GM18873 (cell line): ENCODE data around the gene GNAI2.

ENCODE experiments used
- ATAC-seq: cut with Tn5 transposase; IDR thresholded peaks from one replicate; pipeline ENCODE4 v1.9.1; 2021; ENCODE audit warnings: mild to moderate bottlenecking, moderate library complexity, moderate number of reproducible peaks; ENCODE audit not compliant: unreplicated experiment, low FRiP score

The GNAI2 gene

DNA sequence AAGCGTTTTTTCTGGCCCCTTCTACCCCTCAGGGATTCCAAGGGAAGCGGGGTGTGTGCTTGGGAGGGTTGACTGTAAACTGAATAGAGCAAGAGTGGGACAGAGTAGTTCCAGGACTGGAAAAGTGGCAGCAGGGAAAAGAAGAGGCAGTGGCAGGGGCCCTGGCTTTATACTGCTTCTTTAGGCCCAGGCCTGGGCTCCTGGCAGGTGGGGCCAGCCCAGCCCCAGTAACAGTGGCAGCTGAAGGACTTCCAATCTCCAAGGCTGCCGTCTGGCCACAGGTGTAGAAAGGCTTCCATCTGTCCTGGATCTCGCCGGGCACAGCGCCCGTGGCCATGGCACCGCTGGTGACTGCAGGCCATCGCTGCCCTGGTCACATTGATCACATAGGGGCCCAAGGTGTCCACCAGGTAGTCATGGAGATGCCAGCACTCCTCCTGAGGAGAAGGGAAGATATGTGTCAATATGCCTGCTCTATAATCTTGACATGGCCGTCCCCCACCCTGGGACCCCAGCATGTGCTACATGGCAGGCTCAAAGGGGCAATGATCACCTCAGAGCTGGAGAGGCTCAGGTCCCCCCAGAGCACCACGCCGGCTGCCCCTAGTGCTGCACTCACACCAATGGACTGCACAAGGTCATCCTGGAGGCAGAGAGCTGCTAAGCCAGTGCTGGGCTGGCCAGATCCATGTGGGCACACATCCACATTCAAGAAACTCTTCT is 57.2 kb downstream of the GNAI2 start:
- no peak for ATAC-seq

DNA sequence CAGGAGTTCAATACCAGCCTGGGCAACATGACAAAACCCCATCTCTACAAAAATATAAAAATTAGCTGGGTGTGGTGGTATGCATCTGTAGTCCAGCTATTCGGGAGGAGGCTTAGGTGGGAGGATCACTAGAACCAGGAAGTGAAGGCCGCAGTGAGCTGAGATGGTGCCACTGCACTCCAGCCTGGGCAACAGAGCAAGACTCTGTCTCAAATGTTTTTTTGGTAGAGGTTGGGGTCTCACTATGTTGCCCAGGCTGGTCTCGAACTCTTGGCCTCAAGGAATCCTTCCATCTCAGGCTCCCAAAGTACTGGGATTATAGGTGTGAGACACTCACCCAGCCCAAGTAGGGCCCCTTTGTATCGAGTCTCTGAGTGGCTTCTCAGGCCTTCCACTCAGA is 58.1 kb downstream of the GNAI2 start:
- no peak for ATAC-seq

DNA sequence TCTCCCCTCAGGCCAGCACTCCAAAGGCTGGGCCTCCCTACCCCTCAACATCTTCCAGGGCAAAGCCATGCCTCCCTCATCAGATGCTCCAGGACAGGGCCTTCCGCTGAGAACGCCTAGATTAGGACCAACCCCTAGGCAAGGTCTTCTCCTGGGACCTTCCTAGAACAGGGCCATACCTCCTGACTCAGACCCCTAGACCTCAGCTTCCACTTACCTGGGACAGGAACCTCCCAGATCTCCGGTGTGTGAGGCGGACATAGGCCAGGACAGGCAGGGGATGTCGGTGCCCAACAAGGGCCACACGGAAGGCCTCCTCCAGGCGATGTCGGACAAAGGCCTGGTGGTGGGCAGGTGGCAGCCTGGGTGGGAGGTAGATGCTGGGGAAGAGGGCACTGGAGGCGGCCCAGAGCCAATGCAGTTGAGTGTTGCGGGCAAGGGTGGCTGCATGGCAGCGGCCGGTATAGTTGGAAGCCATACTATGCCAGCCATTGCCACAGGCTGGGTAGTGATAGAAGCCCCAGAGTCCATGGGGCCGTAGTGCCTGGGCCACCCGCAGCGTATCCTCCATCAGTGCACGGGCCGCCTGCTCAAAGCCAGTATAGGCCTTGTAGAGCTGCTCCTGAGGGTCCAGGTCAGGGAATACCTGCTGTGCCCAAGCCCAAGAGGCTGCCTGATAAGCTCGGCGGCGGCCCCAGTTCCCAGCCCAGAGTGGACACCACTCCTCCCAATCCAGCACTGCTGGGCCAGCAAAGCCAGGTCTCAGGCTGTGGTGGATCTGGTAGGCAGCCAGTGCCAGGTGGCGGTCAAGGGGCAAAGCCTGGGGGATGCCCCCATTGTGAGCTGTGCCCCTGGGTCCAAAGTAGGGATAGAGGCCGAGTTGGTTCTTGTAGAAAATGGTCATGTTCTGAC is 58.7 kb downstream of the GNAI2 start:
- no peak for ATAC-seq

DNA sequence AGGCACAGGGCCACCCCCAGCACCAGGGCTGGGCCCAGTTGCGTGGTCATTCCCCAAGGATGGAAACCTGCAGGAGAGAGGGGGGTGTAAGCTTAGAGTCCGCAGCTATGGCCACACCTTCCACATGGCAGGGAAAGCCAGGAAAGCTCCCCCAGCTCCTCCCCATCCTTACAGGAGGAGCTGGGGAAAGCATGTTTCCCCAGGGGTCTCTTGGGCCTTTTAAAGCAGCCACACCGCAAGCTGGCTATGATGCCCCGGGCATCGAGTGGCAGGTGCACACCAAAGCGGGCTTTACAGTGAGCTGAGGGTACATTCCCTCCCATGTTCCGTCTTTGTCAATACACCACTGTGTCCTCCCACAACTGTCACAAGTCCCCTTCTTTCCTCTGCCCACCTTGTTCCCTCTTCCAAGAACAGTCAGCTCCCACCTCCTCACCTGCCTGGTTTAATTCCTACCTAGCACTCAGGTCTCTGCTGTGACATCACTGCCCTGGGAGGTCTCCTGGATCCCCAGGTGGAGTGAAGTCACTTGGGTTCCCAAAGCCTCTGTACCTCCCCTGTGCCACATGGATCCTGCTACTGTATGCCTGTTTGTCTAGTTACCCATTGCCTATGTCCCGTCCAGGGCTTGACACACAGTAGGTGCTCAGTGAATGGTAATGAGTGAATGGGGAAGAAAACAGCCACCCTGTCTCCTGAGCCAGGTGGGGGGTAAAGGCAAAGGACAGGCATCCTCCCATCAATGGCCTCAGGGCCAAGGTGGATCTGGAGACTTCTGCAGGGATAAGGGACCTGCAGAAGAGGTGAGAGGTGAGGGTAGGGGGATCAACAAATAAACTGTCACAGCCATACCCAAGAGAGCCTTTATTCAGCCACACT is 59.8 kb downstream of the GNAI2 start:
- ATAC-seq, result no peak

DNA sequence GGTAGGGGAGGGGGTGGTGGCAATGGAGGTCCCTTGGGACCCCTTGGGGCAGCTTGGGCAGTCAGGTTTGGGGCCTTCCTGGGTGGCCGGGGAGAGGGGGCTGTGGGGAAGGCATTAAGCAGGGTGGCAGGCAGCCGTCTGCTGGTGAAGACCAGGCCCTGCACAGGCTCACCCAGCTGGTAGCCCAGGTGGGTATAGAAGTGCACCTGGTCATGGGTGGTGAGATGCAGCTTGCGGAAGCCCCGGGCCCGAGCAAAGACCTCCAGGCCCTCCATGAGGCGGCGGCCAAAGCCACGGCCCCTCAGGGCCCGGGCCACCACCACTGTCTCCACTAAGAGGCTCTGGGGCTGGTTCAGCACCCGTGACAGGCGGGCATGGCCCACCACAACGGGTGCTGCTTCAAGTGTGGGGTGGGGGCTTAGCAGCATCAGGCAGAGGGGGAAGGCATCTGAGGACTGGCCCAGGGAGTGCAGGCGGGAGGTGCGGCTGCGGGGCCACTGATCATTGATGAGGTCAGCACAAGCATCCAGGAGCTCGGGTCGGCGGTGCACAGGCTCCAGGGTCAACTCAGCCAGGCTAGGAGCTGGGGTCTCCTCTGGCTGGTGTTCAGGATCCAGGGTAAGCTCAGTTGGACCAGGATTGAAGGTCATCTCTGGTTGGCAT is 60.8 kb downstream of the GNAI2 start:
- no peak for ATAC-seq

DNA sequence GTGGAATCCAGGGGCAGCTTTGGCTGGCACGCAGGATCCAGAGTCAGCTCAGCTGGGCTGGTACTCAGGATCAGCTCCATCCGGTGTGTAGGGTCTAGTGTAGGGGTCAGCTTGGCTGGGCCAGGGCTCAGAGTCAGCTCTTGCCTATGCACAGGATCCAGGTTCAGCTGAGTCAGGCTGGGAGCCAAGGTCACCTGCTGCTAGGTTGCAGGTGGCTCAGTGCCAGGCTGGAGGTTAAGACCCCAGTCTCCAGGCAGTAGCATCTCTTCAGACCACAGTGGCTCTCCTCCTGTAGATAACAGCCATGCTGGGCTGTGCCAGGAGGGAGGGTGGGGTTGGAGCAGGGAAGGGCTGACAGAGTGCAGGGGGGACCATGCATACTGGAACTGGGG is 61.4 kb downstream of the GNAI2 start:
- ATAC-seq, result no peak

DNA sequence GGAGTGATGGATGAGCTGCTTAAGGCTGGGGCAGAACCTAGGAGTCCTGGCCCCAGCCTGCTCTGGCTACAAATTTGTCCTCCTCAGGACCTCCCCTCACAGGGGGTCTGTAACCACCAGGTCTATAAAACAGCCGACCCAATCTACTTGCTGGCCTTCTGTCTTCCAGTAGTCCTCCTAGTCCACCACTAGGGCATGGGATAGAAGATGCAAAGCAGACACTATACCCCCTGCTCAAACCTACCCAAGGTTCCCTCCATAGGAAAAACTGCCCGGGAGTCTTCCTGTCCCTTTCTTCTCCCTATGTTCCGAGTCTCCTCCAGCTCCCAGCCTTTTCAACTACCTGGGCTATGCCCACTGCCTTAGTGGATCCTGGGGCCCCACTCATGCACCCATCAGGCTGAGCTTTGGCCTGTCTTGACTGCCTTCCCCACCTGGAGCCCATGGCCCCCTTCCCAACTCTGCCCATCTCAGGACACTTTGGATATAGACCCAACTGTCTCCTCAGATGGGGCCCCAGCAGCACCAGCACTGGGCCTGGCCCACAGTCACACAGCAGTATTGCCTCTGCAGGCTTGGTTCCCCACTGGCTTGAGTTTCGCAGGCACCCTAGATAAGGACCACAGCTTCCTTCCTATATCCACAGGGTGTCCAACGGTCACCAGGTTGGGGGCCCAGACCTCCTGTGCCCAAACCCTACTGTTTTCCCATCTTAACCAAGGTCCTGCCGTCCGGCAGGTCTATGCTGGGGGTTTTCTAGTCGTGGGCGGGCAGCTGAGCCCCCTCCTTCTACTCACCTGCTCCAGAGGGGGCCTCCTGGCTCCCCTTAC is 62.1 kb downstream of the GNAI2 start:
- ATAC-seq, result no peak

DNA sequence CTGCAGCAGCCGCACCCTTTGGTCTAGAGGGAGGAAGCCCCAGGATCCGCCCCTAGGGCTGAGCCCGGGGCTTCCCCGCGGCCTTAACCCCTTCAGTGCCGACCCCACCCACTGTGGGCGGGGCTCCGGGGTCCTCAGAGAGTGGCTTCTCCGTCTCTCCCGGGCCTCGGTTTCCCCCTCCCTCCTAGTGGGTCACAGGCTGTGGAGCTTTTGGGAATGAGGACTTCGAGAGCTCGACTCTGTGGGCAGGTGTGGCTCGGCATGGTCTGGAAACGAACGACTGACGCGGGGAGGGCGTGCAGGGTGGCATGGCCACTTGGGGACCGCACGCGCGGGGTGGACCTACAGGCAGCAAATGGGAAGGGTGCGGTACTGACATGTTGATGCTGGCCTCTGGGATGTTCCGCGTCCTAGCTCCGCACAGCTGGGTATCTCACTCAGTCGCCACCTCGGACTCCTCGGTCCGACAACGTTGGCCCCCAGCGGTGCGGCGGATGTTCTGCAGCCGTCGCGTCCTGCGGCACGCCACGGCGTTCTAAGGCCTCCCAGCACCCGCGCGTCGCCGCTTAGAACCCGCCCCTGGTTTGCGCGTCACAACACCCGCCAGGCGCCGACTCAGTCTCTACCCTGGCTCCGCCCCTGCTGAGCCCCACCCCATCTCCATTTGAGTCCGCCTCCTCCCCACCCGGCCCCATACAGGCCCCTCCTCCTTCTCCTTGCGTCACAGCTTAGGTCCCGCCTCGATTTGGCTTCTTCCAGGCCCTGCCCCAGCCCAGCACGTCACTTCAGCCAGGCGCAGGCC is 63.0 kb downstream of the GNAI2 start, which contains the start of the genes HYAL3 and NAA80:
TSS of gene HYAL3 (minus strand) at position 570 of the 802 bp plus-strand sequence. CDS start 3,803 bp downstream, outside the sequence.
TSS of gene NAA80 (minus strand) at position 570 of the 802 bp plus-strand sequence. CDS start 1,942 bp downstream, outside the sequence.
- ATAC-seq, result peak; percentile 73

DNA sequence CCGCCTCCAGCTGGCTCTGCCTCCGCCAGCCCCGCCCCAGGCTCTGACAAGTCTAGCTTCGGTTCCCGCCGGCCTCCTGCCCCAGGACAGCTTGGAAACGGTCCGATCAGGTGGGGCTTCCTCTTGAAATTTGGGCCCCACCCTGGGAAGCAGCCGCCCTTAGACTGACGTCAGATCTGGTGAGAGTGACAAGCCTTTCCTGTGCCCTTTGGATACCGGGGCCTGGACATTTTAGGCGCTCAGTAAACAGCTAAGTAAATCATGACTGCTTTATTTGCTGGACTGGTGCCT is 63.6 kb downstream of the GNAI2 start:
- no peak for ATAC-seq

DNA sequence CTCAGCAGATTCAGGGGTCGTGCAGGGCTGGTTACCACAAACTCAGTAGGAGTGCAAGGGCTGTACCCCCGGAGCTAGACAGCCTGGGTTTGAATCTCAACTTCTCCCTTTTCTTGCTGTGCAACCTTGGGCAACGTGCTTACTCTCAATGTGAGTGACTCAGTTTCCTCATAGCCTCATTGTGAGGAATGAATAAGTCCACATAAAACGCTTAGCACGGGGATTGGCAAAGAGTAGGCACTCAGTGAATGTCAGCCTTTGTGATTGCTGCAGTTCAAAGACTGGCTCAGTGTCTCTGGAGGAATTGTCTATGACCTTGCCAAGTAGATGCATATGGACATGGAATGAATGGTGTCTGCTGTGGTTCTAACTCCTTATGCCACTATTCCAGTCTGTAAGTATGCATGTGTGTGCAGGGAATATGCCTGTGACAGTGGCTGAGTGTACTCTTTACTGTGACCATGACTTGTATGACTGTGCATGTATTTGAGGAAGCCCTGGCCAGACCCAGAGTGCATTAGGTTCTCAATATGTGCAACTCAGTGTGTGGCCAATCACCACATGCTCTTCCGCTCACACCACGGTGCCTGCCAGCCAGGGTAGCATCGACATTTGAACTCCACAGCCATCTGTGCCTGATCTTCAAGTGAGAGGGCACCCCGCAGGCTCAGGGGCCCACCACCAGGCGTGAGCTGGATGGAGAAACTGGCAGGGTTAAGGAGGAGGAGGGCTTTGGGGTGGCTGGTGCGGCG is 64.1 kb downstream of the GNAI2 start:
- ATAC-seq, result no peak

DNA sequence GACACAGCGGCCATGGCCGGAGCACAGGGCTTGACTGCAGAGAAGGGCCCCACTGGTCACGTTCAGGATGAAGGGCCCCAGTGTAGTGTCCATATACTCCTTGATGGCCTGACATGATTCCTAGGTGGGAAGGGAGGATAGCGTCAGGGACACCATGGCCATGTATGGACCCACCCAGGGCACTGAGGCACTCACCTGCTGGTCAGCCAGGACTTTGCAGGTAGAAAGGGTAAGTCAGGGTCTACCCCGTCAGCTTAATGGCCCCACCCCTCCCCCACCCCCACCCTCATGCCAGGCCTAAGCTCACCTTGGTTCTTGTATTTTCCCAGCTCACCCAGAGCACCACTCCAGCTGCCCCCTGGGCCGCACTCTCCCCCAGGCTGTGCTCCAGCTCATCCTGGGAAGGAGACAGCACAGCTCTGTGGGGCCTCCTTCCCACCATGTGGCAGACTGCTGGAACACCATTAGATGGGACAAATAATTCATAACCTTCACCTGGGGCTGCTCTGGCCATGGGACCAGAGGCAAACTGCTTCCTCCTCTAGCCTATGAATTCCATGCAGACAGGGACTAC is 64.8 kb downstream of the GNAI2 start:
- no peak for ATAC-seq

DNA sequence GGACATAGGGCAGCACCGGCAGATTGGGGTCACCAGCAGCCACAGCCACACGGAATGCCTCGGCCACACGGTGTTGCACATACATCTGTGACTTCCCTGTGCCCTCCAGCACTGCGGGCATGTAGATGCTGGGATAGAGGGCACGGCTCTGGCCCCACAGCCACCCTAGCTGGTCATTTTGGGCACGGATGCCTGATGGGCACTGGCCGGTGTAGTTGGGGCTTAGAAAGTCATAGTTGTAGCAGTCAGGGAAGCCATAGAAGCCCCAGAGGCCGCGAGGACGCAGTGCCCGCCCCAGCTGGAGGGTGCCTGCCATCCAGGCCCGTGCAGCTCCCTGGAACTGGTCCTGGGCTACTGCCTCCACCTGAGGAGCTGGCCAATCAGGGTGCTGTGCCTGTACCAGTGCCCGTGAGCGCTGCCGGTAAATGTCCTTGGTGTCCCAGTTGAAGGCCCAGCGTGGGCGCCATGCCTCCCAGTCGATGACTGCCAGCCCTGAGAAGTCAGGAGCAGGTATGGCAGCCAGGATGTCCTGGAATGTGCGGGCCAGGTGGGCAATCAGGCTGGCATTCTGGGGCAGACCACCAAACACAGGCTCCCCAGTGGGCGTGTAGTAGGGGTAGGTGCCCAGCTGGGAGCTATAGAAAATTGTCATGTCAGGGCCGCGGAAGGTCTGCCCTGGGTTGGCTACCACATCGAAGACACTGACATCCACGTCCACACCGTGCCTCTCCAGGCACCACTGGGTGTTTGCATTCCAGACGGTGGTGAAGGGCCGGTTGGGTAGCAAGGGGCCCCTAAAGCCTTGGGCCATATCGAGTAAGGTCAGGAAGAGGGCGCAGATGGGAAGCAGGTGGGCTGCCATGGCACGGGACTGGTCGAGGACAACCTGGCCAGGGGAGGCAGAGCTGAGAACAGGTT is 66.3 kb downstream of the GNAI2 start:
- no peak for ATAC-seq

DNA sequence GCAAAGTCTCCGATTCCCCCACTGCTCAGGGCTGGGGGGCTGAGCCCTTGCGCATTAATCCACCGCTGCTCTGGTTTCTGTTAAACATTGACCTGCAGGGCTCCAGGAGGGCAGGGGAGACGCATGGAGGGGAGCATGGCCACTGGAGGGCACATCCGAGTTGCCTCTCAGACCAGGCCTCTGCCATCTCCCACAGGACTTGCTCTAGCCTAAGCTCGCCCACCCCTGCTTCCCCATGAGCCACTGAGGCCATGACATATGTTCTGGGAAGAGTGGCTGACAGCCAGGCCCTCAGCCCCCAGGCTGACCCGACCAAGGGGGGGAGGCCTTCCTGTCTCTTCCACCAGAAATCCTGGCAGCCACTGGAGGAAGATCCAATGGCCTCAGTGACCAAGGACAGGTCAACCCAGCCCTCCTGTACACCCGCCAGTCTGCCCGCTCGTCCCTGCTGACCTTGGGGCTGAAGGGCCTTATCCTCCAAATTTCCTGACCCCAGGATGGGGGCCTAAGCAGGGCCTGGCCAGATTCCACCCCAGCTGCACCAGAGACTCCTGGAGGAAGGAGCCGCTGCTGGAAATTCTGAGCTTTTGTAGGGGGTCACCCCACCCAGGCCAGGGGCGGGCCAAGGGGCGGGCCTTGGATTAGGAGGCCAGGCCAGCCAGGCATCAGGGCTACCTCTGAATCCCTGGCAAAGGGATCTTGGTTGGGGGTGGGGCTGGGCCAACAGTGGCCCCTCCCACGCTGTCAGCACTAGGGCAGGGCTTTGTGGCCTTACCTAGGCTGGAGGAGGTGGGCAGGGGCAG is 67.2 kb downstream of the GNAI2 start, which contains the start of gene HYAL1:
TSS of gene HYAL1 (minus strand) at position 562 of the 803 bp plus-strand sequence. CDS start 618 bp downstream, outside the sequence.
- ATAC-seq, result no peak

DNA sequence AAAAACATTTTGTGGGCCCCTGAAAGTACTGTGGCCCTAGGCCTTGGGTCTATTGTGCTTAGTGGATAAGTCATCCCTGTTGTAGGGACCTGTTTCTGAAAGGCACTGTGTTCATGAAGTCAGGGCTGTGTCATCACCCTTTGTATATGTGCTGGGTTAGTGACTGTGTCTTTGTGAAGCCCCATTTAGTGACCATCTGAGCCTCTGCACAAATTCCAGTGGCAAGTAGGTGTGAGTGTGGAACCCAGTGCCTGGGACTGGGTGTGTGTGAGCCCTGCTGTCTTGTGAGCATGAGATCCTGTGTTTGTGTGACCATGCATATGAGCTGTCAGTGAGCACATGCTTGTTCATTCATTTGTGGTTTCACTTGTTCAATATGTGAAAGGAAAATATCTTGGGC is 68.6 kb downstream of the GNAI2 start:
- no peak for ATAC-seq
